Activated T-cell treated with anti-CD3 and anti-CD28 coated beads, Interleukin-2, amount 50 U/mL, for 4 hours (primary cell): Measurements from ENCODE around the gene TTLL13. TPM values are rescaled to one million over a fixed set of nuclear protein-coding genes. Genes with fewer than 3 reads are reported as not detected.

Source experiments
- ATAC-seq, 2 donors: fragments of 200-7000 bp; cut with Tn5 transposase; one replicate each; pipeline ENCODE4 v1.10.0; 2021
- DNase-seq: peaks from one replicate; pipeline ENCODE4 v3.0.0-alpha.2; 2020
- H3K27me3 Mint-ChIP-seq: one replicate; pipeline ENCODE4 v1.8.0; 2021; ENCODE audit warnings: low read depth, mixed read lengths
- H3K36me3 Mint-ChIP-seq: one replicate; pipeline ENCODE4 v1.8.0; 2022; ENCODE audit warnings: mixed read lengths; ENCODE audit not compliant: insufficient read depth
- H3K4me1 Mint-ChIP-seq: one replicate; pipeline ENCODE4 v1.8.0; 2021; ENCODE audit warnings: low read depth, mixed read lengths
- H3K4me3 Mint-ChIP-seq: one replicate; pipeline ENCODE4 v1.8.0; 2021; ENCODE audit warnings: mild to moderate bottlenecking, moderate library complexity, mixed read lengths
- H3K9me3 Mint-ChIP-seq: one replicate; pipeline ENCODE4 v1.8.0; 2021; ENCODE audit warnings: mixed read lengths
- total RNA-seq, 3 donors: library from RNA; stranded (reverse); gene quantifications; one replicate each; pipeline ENCODE4 v1.2.1, GENCODE V29; 2021

Gene TTLL13
- total RNA-seq, 3 donors from 2014 or later, result 0.19 to 0.95 TPM; not detected in 1

- Mint-ChIP-seq H3K36me3 (peaks cover 11% of the 10 kb centered on the region), H3K27me3 (no peaks in the 10 kb centered on the region), H3K4me3 (no peak overlapping the region), H3K9me3 (no peaks in the 10 kb centered on the region), H3K4me1 (peaks cover 36% of the 10 kb centered on the region)
- no peak for ATAC-seq
- DNase-seq, result no peak
These were observed 37.8 kb upstream of the TTLL13 start for GRCh38 chr15:90211440-90212143.

- Mint-ChIP-seq H3K27me3 (no peaks in the 10 kb centered on the region), H3K4me3 (no peak overlapping the region), H3K4me1 (peaks cover 36% of the 10 kb centered on the region), H3K9me3 (no peaks in the 10 kb centered on the region), H3K36me3 (peaks cover 11% of the 10 kb centered on the region)
- DNase-seq, result no peak
- no peak for ATAC-seq
These were observed 36.9 kb upstream of the TTLL13 start for GRCh38 chr15:90212221-90213098.

GRCh38 chr15:90213122-90213817 is 36.1 kb upstream of the TTLL13 start:
- no peak for ATAC-seq
- peaks cover 11% of the 10 kb centered on the region for H3K36me3 Mint-ChIP-seq
- H3K27me3 Mint-ChIP-seq, result no peaks in the 10 kb centered on the region
- no peak overlapping the region for H3K4me3 Mint-ChIP-seq
- H3K9me3 Mint-ChIP-seq, result no peaks in the 10 kb centered on the region
- H3K4me1 Mint-ChIP-seq, result peaks cover 36% of the 10 kb centered on the region
- DNase-seq, result no peak

DNA sequence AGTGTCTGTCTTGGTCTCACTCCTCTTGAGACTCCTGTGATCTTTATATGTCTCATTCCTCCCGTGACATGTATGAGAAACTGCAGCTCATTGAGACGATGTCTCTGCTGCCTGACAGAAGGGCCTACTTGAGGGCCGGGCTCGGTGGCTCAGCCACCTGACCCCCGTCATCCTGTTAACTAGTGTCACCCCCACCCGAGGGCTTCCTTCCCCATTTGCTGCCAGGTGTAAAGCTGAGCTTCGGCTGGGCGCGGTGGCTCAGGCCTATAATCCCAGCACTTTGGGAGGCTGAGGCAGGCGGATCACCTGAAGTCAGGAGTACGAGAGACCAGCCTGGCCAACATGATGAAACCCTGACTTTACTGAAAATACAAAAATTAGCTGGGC is 35.5 kb upstream of the TTLL13 start:
- no peaks in the 10 kb centered on the region for H3K27me3 Mint-ChIP-seq
- H3K9me3 Mint-ChIP-seq, result no peaks in the 10 kb centered on the region
- DNase-seq (no peak), ATAC-seq (no peak)
- no peak overlapping the region for H3K4me3 Mint-ChIP-seq
- peaks cover 38% of the 10 kb centered on the region for H3K4me1 Mint-ChIP-seq
- peaks cover 11% of the 10 kb centered on the region for H3K36me3 Mint-ChIP-seq

GRCh38 chr15:90214553-90215196 is 34.7 kb upstream of the TTLL13 start:
- H3K4me1 Mint-ChIP-seq, result peaks cover 39% of the 10 kb centered on the region
- no peaks in the 10 kb centered on the region for H3K9me3 Mint-ChIP-seq
- no peak for ATAC-seq
- DNase-seq, result no peak
- H3K36me3 Mint-ChIP-seq, result peaks cover 10% of the 10 kb centered on the region
- no peaks in the 10 kb centered on the region for H3K27me3 Mint-ChIP-seq
- peak overlapping the region; percentile 14 for H3K4me3 Mint-ChIP-seq

DNA sequence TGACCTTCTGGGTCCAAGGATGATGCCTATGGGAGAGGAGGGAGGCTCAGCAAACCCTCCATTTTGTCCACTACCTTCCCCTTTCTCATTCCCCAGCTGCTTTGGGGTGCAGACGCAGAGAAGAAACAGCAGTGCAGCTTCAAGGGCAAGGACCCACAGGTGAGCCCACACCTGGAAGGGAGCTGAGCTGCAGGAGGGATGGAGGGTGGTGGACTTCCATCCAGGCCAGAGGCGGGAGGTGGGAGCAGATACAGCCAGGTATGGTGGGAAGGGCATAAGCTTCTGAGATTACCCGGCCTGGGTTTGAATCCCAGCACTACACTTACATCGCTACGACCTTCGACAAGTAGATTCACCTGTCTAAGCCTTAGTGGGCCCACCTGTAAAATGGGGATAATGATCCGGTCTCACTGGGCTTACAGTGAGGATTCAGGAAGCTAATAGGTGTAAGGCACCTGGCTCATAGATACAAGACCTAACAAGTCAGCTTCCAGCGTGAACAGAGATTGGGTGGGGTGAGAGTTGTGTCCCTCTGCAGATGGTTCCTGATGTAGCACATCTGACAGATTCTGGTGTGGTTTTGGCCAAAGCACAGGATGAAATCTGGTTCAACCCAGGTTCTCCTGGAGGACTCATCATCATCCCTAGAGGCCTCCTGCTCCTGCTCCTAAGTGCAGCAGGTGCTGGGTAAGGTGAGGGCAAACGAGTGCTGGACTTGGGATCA is 31.5 kb upstream of the TTLL13 start:
- Mint-ChIP-seq H3K9me3 (no peaks in the 10 kb centered on the region), H3K27me3 (no peaks in the 10 kb centered on the region), H3K36me3 (peaks cover 2% of the 10 kb centered on the region), H3K4me1 (peaks cover 21% of the 10 kb centered on the region), H3K4me3 (no peak overlapping the region)
- DNase-seq (no peak), ATAC-seq (no peak)

DNA sequence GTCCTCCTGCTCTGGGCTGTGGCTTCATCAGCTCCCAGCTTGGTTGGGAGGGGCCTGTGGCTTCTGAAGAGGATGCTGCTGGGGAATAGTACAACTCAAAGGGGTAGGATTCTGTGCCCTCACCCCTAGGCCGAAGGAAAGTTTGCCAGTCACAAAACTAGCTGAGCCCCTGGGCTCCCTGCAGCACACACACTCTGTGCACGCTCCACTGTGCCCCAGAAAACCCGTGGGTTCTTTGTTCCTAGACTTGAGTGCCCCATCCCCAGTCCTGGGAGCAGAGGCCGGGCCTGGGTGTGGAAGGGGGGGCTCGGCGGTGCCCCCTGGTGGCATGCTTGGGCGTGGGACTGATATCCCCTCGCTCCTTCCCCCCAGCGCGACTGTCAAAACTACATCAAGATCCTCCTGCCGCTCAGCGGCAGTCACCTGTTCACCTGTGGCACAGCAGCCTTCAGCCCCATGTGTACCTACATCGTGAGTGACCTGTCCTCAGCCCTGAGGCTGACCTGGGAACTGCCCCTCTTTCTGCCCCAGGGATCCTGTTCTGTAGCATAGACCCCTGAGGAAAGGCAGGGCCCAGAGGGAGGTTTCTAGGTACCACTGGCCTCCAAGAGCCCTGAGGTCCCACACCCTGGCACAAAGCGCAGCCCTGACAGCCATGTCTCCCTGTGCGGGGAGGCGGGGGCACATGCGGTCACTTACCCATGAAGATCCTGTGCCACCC is 29.8 kb upstream of the TTLL13 start:
- ATAC-seq (peak; percentile 86 to 92), DNase-seq (peak; percentile 57)
- no peaks in the 10 kb centered on the region for H3K27me3 Mint-ChIP-seq
- peaks cover 17% of the 10 kb centered on the region for H3K4me1 Mint-ChIP-seq
- H3K4me3 Mint-ChIP-seq, result no peak overlapping the region
- H3K36me3 Mint-ChIP-seq, result peaks cover 4% of the 10 kb centered on the region
- H3K9me3 Mint-ChIP-seq, result no peaks in the 10 kb centered on the region

DNA sequence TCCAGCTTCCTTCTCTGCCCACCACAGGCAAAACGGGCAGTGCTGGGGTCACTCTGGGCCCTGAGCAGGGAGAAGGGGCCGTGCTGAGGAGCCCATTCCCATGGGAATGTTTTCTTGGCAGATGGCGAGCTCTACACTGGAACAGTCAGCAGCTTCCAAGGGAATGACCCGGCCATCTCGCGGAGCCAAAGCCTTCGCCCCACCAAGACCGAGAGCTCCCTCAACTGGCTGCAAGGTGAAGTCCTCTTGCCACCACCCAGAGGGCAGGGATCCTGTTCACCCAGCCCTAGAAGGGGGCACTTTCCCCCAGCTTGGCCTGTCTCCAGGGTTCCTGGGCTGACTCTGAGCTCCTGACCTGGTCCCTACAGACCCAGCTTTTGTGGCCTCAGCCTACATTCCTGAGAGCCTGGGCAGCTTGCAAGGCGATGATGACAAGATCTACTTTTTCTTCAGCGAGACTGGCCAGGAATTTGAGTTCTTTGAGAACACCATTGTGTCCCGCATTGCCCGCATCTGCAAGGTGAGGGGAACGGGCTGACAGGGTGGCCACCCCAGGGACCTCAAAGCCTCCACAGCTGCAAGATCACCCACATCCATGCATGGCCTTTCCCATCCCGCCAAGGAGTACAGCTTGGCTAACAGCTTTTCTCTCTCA is 28.0 kb upstream of the TTLL13 start:
- Mint-ChIP-seq H3K36me3 (peaks cover 6% of the 10 kb centered on the region), H3K9me3 (no peaks in the 10 kb centered on the region), H3K27me3 (no peaks in the 10 kb centered on the region), H3K4me1 (peaks cover 12% of the 10 kb centered on the region), H3K4me3 (no peak overlapping the region)
- ATAC-seq (no peak), DNase-seq (no peak)

DNA sequence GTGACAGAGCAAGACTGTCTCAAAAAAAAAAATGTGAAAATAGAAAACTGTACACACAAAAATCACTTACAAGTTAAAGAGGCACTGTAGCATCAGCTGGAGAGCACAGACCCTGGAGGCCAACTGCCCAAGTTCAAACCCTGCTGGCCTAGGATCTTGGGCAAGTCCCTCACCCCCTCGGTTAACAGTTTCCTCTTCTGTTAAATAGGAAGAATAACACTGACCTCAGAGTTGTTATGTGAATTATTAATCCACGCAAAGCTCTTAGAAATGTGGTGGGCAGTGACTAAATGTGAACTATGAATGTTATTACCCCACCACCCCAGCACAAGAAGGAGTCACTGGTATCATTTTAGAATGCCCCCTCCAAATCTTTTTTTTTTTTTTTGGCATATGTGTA is 26.8 kb upstream of the TTLL13 start:
- H3K27me3 Mint-ChIP-seq, result no peaks in the 10 kb centered on the region
- no peaks in the 10 kb centered on the region for H3K9me3 Mint-ChIP-seq
- H3K4me1 Mint-ChIP-seq, result peaks cover 12% of the 10 kb centered on the region
- no peak overlapping the region for H3K4me3 Mint-ChIP-seq
- ATAC-seq (no peak), DNase-seq (no peak)
- H3K36me3 Mint-ChIP-seq, result peaks cover 9% of the 10 kb centered on the region

DNA sequence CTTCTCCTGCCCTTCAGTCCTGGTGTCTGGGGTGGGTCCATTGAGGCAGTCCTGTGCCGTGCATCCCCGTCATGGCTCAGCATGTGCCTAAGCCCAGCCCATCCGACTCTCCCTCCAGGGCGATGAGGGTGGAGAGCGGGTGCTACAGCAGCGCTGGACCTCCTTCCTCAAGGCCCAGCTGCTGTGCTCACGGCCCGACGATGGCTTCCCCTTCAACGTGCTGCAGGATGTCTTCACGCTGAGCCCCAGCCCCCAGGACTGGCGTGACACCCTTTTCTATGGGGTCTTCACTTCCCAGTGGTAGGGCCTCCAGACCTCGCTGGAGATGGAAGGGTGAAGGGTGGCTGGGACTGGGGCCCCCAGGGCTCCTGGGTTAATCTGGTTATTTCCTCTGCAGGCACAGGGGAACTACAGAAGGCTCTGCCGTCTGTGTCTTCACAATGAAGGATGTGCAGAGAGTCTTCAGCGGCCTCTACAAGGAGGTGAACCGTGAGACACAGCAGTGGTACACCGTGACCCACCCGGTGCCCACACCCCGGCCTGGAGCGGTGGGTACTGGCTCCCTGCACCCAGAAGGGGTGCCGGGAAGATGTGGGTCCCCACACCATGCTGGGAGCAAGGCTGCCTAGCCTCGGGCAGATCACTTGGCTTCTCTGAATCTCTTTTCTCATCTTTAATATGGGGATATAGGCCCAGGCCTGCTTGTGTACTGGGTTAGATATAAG is 25.8 kb upstream of the TTLL13 start:
- ATAC-seq, result no peak
- Mint-ChIP-seq H3K36me3 (peaks cover 9% of the 10 kb centered on the region), H3K4me1 (peaks cover 12% of the 10 kb centered on the region), H3K9me3 (no peaks in the 10 kb centered on the region), H3K27me3 (no peaks in the 10 kb centered on the region), H3K4me3 (no peak overlapping the region)
- no peak for DNase-seq

DNA sequence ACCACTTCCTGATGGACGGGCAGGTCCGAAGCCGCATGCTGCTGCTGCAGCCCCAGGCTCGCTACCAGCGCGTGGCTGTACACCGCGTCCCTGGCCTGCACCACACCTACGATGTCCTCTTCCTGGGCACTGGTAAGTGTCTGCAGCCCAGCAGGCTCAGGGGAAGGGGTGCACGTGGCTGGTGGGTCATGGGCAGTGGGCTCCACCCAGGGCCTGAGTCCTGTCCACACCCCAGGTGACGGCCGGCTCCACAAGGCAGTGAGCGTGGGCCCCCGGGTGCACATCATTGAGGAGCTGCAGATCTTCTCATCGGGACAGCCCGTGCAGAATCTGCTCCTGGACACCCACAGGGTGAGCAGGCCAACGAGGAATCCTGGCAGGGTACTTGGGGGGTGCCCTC is 24.3 kb upstream of the TTLL13 start:
- DNase-seq, result no peak
- peaks cover 12% of the 10 kb centered on the region for H3K4me1 Mint-ChIP-seq
- ATAC-seq, result no peak
- H3K27me3 Mint-ChIP-seq, result no peaks in the 10 kb centered on the region
- H3K9me3 Mint-ChIP-seq, result no peaks in the 10 kb centered on the region
- peaks cover 22% of the 10 kb centered on the region for H3K36me3 Mint-ChIP-seq
- H3K4me3 Mint-ChIP-seq, result no peak overlapping the region

DNA sequence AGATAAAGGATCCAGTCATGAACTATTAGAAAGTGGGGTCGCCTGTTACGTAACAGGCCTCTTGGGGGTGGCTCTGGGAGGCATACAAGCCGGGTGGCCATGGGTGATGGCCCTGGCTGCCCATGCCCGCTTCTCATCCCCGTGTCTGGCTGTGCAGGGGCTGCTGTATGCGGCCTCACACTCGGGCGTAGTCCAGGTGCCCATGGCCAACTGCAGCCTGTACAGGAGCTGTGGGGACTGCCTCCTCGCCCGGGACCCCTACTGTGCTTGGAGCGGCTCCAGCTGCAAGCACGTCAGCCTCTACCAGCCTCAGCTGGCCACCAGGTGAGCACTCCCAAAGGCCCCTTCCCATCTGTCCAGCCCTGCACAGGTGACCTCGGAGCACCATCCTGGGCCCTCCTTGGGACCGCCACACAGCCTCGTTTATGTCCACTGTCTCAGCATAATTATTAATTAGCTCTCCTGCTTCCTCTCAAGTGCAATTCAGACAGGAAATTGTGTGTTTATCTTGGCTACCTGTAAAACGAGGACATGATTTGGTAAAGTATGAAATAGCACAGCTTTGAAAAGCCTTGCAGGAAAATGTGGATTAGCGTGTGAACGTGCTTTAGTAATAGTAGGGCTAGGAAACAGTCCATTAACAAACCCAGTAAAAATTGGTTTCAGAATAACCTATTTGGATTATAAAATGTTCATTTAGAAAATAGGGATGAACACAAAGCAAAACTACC is 23.7 kb upstream of the TTLL13 start:
- no peaks in the 10 kb centered on the region for H3K27me3 Mint-ChIP-seq
- no peak for ATAC-seq
- H3K4me3 Mint-ChIP-seq, result no peak overlapping the region
- peaks cover 22% of the 10 kb centered on the region for H3K36me3 Mint-ChIP-seq
- H3K4me1 Mint-ChIP-seq, result peaks cover 18% of the 10 kb centered on the region
- no peak for DNase-seq
- no peaks in the 10 kb centered on the region for H3K9me3 Mint-ChIP-seq
